A549 (cell line): ENCODE results near the gene TRABD2A. TPM values are rescaled to one million over a fixed set of nuclear protein-coding genes. Genes with fewer than 3 reads are reported as not detected.

Source experiments
- ATAC-seq, 2 experiments: fragments of 200-7000 bp in 1 of 2; fragments of >200 bp in 1 of 2; cut with Nextera tagmentation in 1 of 2; cut with Tn5 transposase in 1 of 2; 3 replicates each; pipeline versions ENCODE4 v1.8.0 to v1.9.1; 2018 to 2020; ENCODE audit warnings: mild to moderate bottlenecking in 1 of 2, moderate library complexity in 1 of 2
- CTCF ChIA-PET: fragments of 300-600 bp; sonication (Branson Sonifier 250); formaldehyde crosslinking; extraction: SDS; loops from one replicate; lab custom pipeline; 2021; ENCODE audit warnings: antibody characterized with exemption, inconsistent platforms; lab: Yijun Ruan, JAX
- POLR2A ChIA-PET: fragments of 350-600 bp; formaldehyde crosslinking; extraction: SDS; loops from one replicate; lab custom pipeline; 2021; ENCODE audit warnings: antibody characterized with exemption, inconsistent platforms; lab: Yijun Ruan, JAX
- DNase-seq, 2 experiments: peaks; one replicate each; pipeline versions ENCODE4 v3.0.0 to v3.0.0-alpha.2; 2011 to 2016; ENCODE audit warnings: low read depth in 1 of 2, low spot score in 1 of 2
- FAIRE-seq: peaks from 2 replicates; lab custom pipeline; 2011; peaks lifted over from hg19 to GRCh38; lab: Jason Lieb, UNC
- H3K27ac ChIP-seq, 2 experiments: fragments of >200 bp; sonication (Bioruptor Twin); formaldehyde crosslinking; 3 replicates each; pipeline ENCODE4 v1.5.1; 2016 to 2017
- H3K4me1 ChIP-seq: fragments of >200 bp; sonication (Bioruptor Twin); formaldehyde crosslinking; 3 replicates; pipeline ENCODE4 v1.6.1; 2016
- H3K4me2 ChIP-seq: fragments of >200 bp; sonication (Bioruptor Twin); formaldehyde crosslinking; 3 replicates; pipeline ENCODE4 v1.6.1; 2016
- H3K4me3 ChIP-seq: fragments of >200 bp; sonication (Bioruptor Twin); formaldehyde crosslinking; 3 replicates; pipeline ENCODE4 v1.5.1; 2016
- H3K9me3 ChIP-seq: fragments of >200 bp; sonication (Bioruptor Twin); formaldehyde crosslinking; 3 replicates; pipeline ENCODE4 v1.6.1; 2016
- CBX2 ChIP-seq: fragments of 200-600 bp; sonication (generic); IDR thresholded peaks from 2 replicates; pipeline ENCODE4 v1.6.1; 2016; ENCODE audit warnings: low read depth, mild to moderate bottlenecking, borderline replicate concordance
- CEBPB ChIP-seq, 2 experiments: fragments of >200 bp in 1 of 2; sonication (Bioruptor Twin) in 1 of 2; formaldehyde crosslinking in 1 of 2; IDR thresholded peaks; 2 replicates each; pipeline ENCODE4 v1.6.1; 2012 to 2016
- EHF ChIP-seq: fragments of 250-450 bp; sonication (Bioruptor Pico); IDR thresholded peaks from 2 replicates; pipeline ENCODE4 v1.5.0; 2020; ENCODE audit warnings: mild to moderate bottlenecking
- HOXA7 ChIP-seq: fragments of 250-450 bp; sonication (Bioruptor Pico); IDR thresholded peaks from 2 replicates; pipeline ENCODE4 v1.5.0; 2020; ENCODE audit warnings: mild to moderate bottlenecking, moderate library complexity
- KDM5A ChIP-seq: fragments of 200-600 bp; sonication (generic); IDR thresholded peaks from 2 replicates; pipeline ENCODE4 v1.6.1; 2016; ENCODE audit warnings: antibody characterized with exemption, mild to moderate bottlenecking
- MAZ ChIP-seq: fragments of 150-350 bp; IDR thresholded peaks from 2 replicates; pipeline ENCODE4 v1.6.1; 2014; ENCODE audit warnings: antibody characterized with exemption, low read depth, low read length, borderline replicate concordance
- NFE2L2 ChIP-seq: fragments of 150-350 bp; conservative IDR thresholded peaks from 2 replicates; pipeline ENCODE4 v1.6.1; 2014; ENCODE audit warnings: low read length
- PHF8 ChIP-seq: fragments of 200-600 bp; sonication (generic); IDR thresholded peaks from 2 replicates; pipeline ENCODE4 v1.6.1; 2016; ENCODE audit warnings: low read depth, mild to moderate bottlenecking, antibody characterized with exemption, moderate library complexity, borderline replicate concordance
- RARB ChIP-seq: fragments of 250-450 bp; sonication (Bioruptor Pico); IDR thresholded peaks from 2 replicates; pipeline ENCODE4 v1.8.0; 2021; ENCODE audit warnings: mild to moderate bottlenecking, moderate library complexity
- SREBF2 ChIP-seq: fragments of 450-650 bp; IDR thresholded peaks from 2 replicates; pipeline ENCODE4 v1.6.1; 2014; ENCODE audit warnings: mild to moderate bottlenecking, moderate library complexity
- TP53 ChIP-seq: fragments of 250-450 bp; sonication (Bioruptor Pico); IDR thresholded peaks from 2 replicates; pipeline ENCODE4 v1.5.0; 2021; ENCODE audit warnings: mild to moderate bottlenecking, moderate library complexity
- ZC3H11A ChIP-seq: fragments of 450-650 bp; IDR thresholded peaks from 2 replicates; pipeline ENCODE4 v1.6.1; 2014; ENCODE audit warnings: antibody characterized with exemption, mild to moderate bottlenecking
- WGBS: methylation state at CpG from one replicate; pipeline ENCODE4 v1.1.6; 2017; ENCODE audit errors: missing lambda C conversion rate; 5-methylcytosine and 5-hydroxymethylcytosine counted together
- polyA plus RNA-seq, 4 experiments: library from polyadenylated mRNA; depleted of rRNA in 3 of 4; stranded (reverse); fragments of >200 nt; fragmentation: RNase III in 1 of 4; extraction: RNeasy Plus Mini Kit Qiagen cat#74134 plus additional on column Dnase treatment in 1 of 4; gene quantifications; 2 replicates in 3 of 4; 3 replicates in 1 of 4; pipeline ENCODE4 v1.2.3, GENCODE V29; 2011 to 2017
- TF ChIP-seq, protein P1 (sequence below): IDR thresholded peaks from 2 replicates; pipeline ENCODE4 v1.6.1; 2012
- TF ChIP-seq, protein P2 (sequence below): fragments of >200 bp; sonication (Bioruptor Twin); formaldehyde crosslinking; IDR thresholded peaks from 3 replicates; pipeline ENCODE4 v1.5.1; 2016
- TF ChIP-seq, protein P3 (sequence below): fragments of >200 bp; sonication (Bioruptor Twin); formaldehyde crosslinking; IDR thresholded peaks from 3 replicates; pipeline ENCODE4 v1.6.1; 2016
- TF ChIP-seq, protein P4 (sequence below): fragments of 250-450 bp; sonication (Bioruptor Pico); IDR thresholded peaks from 2 replicates; pipeline ENCODE4 v1.5.0; 2020; ENCODE audit warnings: low read depth, mild to moderate bottlenecking, moderate library complexity
- TF ChIP-seq, protein P5 (sequence below): fragments of 150-350 bp; IDR thresholded peaks from 2 replicates; pipeline ENCODE4 v1.6.1; 2014; ENCODE audit warnings: low read depth, mild to moderate bottlenecking, low read length

Gene TRABD2A
- polyA plus RNA-seq, 2 of the 4 experiments (the other 2 are of a cell fraction) = 6.1 to 7.1 TPM

DNA sequence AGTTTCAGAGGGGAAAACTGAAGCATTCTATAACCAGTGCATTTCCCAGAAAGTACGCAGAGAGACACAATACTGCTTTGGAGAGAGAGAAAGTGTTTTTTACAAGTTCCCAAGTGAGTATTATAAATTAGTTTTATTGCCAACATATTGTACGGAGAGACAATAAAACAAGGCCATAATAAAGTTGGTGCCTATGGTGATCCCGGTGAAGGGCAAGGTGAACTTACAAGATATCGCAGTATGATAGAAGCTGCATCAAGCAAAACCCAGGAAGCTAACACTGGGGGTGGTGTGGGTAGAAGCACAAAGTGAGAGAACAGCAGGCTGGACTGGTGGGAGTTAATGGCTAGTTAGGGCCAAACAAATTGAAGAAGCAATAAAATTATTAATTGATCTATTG is 32.1 kb upstream of the TRABD2A start:
- no peak overlapping the region for H3K27ac ChIP-seq
- ChIA-PET CTCF (interaction anchor here (7.6 kb wide), 1 partner anchor 13 kb away, joined by 60 read pairs; no protein-coding TSS in a partner anchor), POLR2A (interaction anchor here (0.5 kb wide), 1 partner anchor 58 kb away, joined by 3 read pairs; the partner anchor contains the start of gene KCMF1)
- no peak overlapping the region for H3K4me3 ChIP-seq
- peaks cover 7% of the 10 kb centered on the region for H3K4me1 ChIP-seq
- TF ChIP-seq CEBPB (IDR thresholded peaks at IDR 0.05) = no peak
- TF ChIP-seq, protein P1, sequence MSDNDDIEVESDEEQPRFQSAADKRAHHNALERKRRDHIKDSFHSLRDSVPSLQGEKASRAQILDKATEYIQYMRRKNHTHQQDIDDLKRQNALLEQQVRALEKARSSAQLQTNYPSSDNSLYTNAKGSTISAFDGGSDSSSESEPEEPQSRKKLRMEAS = no peak
- TF ChIP-seq, protein P2, sequence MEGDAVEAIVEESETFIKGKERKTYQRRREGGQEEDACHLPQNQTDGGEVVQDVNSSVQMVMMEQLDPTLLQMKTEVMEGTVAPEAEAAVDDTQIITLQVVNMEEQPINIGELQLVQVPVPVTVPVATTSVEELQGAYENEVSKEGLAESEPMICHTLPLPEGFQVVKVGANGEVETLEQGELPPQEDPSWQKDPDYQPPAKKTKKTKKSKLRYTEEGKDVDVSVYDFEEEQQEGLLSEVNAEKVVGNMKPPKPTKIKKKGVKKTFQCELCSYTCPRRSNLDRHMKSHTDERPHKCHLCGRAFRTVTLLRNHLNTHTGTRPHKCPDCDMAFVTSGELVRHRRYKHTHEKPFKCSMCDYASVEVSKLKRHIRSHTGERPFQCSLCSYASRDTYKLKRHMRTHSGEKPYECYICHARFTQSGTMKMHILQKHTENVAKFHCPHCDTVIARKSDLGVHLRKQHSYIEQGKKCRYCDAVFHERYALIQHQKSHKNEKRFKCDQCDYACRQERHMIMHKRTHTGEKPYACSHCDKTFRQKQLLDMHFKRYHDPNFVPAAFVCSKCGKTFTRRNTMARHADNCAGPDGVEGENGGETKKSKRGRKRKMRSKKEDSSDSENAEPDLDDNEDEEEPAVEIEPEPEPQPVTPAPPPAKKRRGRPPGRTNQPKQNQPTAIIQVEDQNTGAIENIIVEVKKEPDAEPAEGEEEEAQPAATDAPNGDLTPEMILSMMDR = no peak
- TF ChIP-seq EHF (CRISPR knock-in tag) = no peak
- TF ChIP-seq NFE2L2 = no peak
- no peak for TF ChIP-seq SREBF2
- TF ChIP-seq TP53 (CRISPR knock-in tag) = no peak
- TF ChIP-seq PHF8 = no peak
- TF ChIP-seq KDM5A = no peak
- TF ChIP-seq MAZ = no peak
- TF ChIP-seq ZC3H11A = no peak
- no peak for TF ChIP-seq CBX2
- no peak for TF ChIP-seq RARB (CRISPR knock-in tag)
- TF ChIP-seq, protein P3, sequence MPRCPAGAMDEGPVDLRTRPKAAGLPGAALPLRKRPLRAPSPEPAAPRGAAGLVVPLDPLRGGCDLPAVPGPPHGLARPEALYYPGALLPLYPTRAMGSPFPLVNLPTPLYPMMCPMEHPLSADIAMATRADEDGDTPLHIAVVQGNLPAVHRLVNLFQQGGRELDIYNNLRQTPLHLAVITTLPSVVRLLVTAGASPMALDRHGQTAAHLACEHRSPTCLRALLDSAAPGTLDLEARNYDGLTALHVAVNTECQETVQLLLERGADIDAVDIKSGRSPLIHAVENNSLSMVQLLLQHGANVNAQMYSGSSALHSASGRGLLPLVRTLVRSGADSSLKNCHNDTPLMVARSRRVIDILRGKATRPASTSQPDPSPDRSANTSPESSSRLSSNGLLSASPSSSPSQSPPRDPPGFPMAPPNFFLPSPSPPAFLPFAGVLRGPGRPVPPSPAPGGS = no peak
- no peak overlapping the region for H3K4me2 ChIP-seq
- FAIRE-seq (no peak), ATAC-seq (no peak), DNase-seq (no peak)
- WGBS = 95% methylated on average over 4 of the region's 4 CpGs
- H3K9me3 ChIP-seq = no peaks in the 10 kb centered on the region

DNA sequence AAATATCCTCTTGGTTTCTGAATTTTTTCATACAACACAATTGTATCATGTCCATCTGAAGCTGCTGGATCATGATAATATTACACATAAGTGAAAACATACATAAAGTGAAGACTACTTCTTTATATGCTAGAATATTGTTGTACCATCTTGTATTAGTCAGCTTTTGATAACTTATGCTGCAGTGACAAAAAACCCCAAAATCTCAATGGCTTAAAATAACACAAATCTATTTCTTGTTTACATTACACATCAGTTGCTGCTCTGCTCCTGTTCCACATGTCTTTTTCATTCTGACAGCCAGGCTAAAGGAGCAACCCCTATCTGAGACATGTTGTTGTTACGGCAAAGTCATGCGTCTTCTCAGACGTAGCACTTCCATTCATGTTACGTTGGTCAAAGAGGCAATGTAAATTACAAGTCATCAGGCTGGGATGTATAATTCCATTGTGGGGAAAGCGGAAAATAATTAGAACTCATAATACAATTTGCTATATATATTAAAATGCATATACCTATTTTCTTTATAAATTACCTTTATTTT is 30.3 kb upstream of the TRABD2A start:
- CTCF ChIA-PET = no interaction called here
- 94% methylated on average over 5 of the region's 5 CpGs for WGBS
- no peak for ATAC-seq
- Histone ChIP-seq H3K4me2 (no peak overlapping the region), H3K4me1 (peaks cover 10% of the 10 kb centered on the region), H3K27ac (no peak overlapping the region), H3K9me3 (no peaks in the 10 kb centered on the region), H3K4me3 (no peak overlapping the region)
- DNase-seq = no peak
- TF ChIP-seq TP53 (CRISPR knock-in tag) (no peak), HOXA7 (CRISPR knock-in tag) (no peak)
- TF ChIP-seq, protein P4, sequence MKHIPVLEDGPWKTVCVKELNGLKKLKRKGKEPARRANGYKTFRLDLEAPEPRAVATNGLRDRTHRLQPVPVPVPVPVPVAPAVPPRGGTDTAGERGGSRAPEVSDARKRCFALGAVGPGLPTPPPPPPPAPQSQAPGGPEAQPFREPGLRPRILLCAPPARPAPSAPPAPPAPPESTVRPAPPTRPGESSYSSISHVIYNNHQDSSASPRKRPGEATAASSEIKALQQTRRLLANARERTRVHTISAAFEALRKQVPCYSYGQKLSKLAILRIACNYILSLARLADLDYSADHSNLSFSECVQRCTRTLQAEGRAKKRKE (CRISPR knock-in tag) = no peak
- TF ChIP-seq, protein P5, sequence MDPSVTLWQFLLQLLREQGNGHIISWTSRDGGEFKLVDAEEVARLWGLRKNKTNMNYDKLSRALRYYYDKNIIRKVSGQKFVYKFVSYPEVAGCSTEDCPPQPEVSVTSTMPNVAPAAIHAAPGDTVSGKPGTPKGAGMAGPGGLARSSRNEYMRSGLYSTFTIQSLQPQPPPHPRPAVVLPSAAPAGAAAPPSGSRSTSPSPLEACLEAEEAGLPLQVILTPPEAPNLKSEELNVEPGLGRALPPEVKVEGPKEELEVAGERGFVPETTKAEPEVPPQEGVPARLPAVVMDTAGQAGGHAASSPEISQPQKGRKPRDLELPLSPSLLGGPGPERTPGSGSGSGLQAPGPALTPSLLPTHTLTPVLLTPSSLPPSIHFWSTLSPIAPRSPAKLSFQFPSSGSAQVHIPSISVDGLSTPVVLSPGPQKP = no peak
- FAIRE-seq = no peak
- POLR2A ChIA-PET = no interaction called here
